HL-60 (cell line): ENCODE results near the gene XRCC3.

ENCODE experiments used
- DNase-seq, 2 experiments: peaks; one replicate each; pipeline ENCODE4 v3.0.0-alpha.2; 2010 to 2020; ENCODE audit warnings: low read depth in 1 of 2, low spot score in 1 of 2
- H3K27ac ChIP-seq: fragments of 250-450 bp; sonication (Bioruptor Pico); replicated peaks from 2 replicates; pipeline ENCODE4 v1.5.1; 2020; ENCODE audit warnings: mild to moderate bottlenecking, moderate library complexity
- H3K27me3 ChIP-seq: fragments of 250-450 bp; sonication (Bioruptor Pico); 2 replicates; pipeline ENCODE4 v1.5.1; 2021; ENCODE audit warnings: mild to moderate bottlenecking, moderate library complexity; ENCODE audit not compliant: insufficient read depth, poor library complexity, severe bottlenecking
- H3K4me3 ChIP-seq: replicated peaks from 2 replicates; pipeline ENCODE4 v1.5.1; 2011; ENCODE audit warnings: mild to moderate bottlenecking, control low read depth, low read length; ENCODE audit not compliant: insufficient read depth
- GABPA ChIP-seq: IDR thresholded peaks from 2 replicates; pipeline ENCODE4 v1.6.1; 2012; ENCODE audit warnings: low read depth
- POLR2AphosphoS5 ChIP-seq: IDR thresholded peaks from 2 replicates; pipeline ENCODE4 v1.6.1; 2012; ENCODE audit warnings: low read depth
- REST ChIP-seq: IDR thresholded peaks from 2 replicates; pipeline ENCODE4 v1.6.1; 2012; ENCODE audit warnings: low read depth; ENCODE audit not compliant: insufficient replicate concordance
- SPI1 ChIP-seq: IDR thresholded peaks from 2 replicates; pipeline ENCODE4 v1.6.1; 2012; ENCODE audit warnings: low read depth, mild to moderate bottlenecking, borderline replicate concordance
- TF ChIP-seq, protein P1 (sequence below): IDR thresholded peaks from one replicate; pipeline ENCODE4 v1.5.1; 2011; ENCODE audit warnings: low read length, control low read depth, inconsistent platforms; ENCODE audit not compliant: insufficient read depth

XRCC3 gene

DNA sequence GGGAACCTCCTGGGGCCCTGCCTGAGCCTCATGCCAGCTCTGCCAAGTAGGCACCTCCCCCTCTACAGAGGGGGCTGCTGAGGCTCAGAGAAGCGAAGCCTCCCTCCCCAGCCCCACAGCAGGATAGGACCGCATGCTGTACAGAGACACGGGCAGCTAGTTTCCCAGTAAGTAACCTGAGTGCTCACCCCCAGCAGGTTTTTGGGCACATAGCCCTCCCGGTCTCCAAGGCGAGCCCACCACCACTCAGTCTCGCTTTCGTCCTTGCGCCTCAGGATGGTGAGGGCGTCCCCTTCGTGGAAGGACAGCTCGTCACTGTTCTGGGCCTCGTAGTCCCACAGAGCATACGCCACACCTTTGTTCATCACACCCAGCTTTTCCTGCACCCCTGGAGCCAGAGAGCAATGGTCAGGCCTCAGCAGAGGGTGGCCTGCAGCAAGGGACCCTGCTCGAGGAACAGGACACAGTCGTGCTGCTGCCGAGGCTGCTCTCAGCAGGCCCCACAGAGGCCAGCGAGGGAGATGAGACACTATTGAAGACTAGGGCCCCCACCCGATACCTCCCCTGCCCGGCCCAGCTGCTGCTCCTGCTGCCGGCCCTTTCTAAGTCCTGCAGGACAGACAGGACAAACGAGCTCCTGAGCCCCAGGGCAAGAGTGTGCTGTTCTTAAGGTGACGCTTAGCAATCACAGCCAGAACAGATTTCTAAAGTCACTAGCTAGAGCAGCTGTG, 20.7 kb upstream of the XRCC3 start:
- H3K27ac ChIP-seq: no peak overlapping the region
- no peak for DNase-seq
- TF ChIP-seq, protein P1, sequence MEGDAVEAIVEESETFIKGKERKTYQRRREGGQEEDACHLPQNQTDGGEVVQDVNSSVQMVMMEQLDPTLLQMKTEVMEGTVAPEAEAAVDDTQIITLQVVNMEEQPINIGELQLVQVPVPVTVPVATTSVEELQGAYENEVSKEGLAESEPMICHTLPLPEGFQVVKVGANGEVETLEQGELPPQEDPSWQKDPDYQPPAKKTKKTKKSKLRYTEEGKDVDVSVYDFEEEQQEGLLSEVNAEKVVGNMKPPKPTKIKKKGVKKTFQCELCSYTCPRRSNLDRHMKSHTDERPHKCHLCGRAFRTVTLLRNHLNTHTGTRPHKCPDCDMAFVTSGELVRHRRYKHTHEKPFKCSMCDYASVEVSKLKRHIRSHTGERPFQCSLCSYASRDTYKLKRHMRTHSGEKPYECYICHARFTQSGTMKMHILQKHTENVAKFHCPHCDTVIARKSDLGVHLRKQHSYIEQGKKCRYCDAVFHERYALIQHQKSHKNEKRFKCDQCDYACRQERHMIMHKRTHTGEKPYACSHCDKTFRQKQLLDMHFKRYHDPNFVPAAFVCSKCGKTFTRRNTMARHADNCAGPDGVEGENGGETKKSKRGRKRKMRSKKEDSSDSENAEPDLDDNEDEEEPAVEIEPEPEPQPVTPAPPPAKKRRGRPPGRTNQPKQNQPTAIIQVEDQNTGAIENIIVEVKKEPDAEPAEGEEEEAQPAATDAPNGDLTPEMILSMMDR: no peak
- no peak for TF ChIP-seq SPI1
- no peak for TF ChIP-seq GABPA
- TF ChIP-seq POLR2AphosphoS5: no peak
- no peak for TF ChIP-seq REST
- H3K27me3 ChIP-seq: no peaks in the 10 kb centered on the region
- no peak overlapping the region for H3K4me3 ChIP-seq

DNA sequence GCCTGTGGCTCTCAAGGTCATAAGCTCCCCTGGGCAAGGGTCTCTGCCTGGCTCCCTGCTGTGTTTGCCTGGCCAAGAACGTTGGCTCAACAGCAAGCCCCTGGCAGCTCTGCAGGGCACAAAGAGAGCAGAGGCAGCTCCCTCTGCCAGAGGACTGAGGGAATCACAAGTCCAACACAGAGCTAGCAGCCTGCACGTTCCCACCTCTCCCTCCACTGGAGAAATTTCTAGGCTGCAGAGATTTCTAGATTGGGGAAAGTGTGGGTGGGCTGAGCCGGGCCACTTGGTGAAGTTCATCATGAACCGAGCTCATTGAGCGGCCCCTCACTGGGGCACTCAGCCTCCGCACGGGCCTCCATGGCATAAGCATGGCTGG, 20.2 kb upstream of the XRCC3 start:
- Histone ChIP-seq H3K27ac (no peak overlapping the region), H3K27me3 (no peaks in the 10 kb centered on the region), H3K4me3 (no peak overlapping the region)
- TF ChIP-seq, protein P1: no peak
- TF ChIP-seq GABPA: no peak
- no peak for TF ChIP-seq SPI1
- no peak for TF ChIP-seq POLR2AphosphoS5
- TF ChIP-seq REST: no peak
- DNase-seq: no peak

DNA sequence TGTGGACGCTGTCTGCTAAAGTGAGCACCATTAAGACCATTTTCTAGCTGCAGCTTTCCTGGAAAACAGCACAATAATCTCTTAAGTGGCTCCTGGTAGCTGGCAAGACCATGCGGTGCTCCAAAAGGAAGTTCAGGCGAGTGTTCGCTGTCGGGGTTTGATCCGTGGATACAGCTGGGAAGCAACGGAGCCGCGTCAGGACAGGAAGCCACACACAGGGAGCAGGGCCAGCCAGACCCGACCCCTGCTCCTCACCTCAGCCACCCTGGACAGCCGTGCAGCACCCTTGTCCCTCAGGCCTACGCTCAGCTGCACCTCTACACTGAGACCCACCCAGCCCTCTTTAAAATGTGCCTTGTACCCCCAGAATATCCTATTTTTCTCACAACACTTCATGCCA, 19.8 kb upstream of the XRCC3 start:
- no peak for DNase-seq
- TF ChIP-seq GABPA (no peak), SPI1 (no peak), POLR2AphosphoS5 (no peak), REST (no peak)
- TF ChIP-seq, protein P1: no peak
- Histone ChIP-seq H3K27me3 (no peaks in the 10 kb centered on the region), H3K27ac (no peak overlapping the region), H3K4me3 (no peak overlapping the region)
